Upper lobe of right lung (tissue), 1 donor: ENCODE results near the gene FOXP1. TPM values are rescaled to one million over a fixed set of nuclear protein-coding genes. Genes with fewer than 3 reads are reported as not detected.
"Not testable (repeated sequence)": the region's sequence is repeated elsewhere in the genome, so short reads cannot be mapped to it uniquely, and the experiment has no call there.

Experiments
- ATAC-seq: fragments of 200-7000 bp; cut with Tn5 transposase; one replicate; pipeline ENCODE4 v1.9.1; 2020; ENCODE audit warnings: mild to moderate bottlenecking, moderate library complexity
- DNase-seq: peaks from one replicate; pipeline ENCODE4 v3.0.0-alpha.2; 2020
- H3K27ac ChIP-seq: fragments of 200-600 bp; one replicate; pipeline ENCODE4 v1.8.0; 2022
- H3K27me3 ChIP-seq: fragments of 200-600 bp; one replicate; pipeline ENCODE4 v1.8.0; 2022; ENCODE audit warnings: mild to moderate bottlenecking
- H3K36me3 ChIP-seq: fragments of 200-600 bp; one replicate; pipeline ENCODE4 v1.8.0; 2022
- H3K4me1 ChIP-seq: fragments of 200-600 bp; one replicate; pipeline ENCODE4 v1.8.0; 2022
- H3K4me3 ChIP-seq: fragments of 200-600 bp; one replicate; pipeline ENCODE4 v1.8.0; 2022; ENCODE audit warnings: mild to moderate bottlenecking
- H3K9me3 ChIP-seq: fragments of 200-600 bp; one replicate; pipeline ENCODE4 v1.8.0; 2022
- intact Hi-C: fragments of 100-400 bp; cut with DNase I; formaldehyde crosslinking; loops from one replicate; pipeline ENCODE4 v1.11.0; 2022
- total RNA-seq: library from RNA; stranded (reverse); fragmentation: NEBNext Ultra II Directional; extraction: Animal tissue kit (Norgen Biotek cat#: 25700); gene quantifications from one replicate; pipeline ENCODE4 v1.2.1, GENCODE V29; 2021
- TF ChIP-seq, protein P1 (sequence below): fragments of 200-600 bp; IDR thresholded peaks from one replicate; pipeline ENCODE4 v1.8.0; 2022; ENCODE audit warnings: antibody characterized with exemption
- donor health status: DM: no; HTN: yes; CAD: no; lungs with severe emphysema.

Gene FOXP1
- total RNA-seq, 1 donor from 2014 or later: 140 TPM

DNA sequence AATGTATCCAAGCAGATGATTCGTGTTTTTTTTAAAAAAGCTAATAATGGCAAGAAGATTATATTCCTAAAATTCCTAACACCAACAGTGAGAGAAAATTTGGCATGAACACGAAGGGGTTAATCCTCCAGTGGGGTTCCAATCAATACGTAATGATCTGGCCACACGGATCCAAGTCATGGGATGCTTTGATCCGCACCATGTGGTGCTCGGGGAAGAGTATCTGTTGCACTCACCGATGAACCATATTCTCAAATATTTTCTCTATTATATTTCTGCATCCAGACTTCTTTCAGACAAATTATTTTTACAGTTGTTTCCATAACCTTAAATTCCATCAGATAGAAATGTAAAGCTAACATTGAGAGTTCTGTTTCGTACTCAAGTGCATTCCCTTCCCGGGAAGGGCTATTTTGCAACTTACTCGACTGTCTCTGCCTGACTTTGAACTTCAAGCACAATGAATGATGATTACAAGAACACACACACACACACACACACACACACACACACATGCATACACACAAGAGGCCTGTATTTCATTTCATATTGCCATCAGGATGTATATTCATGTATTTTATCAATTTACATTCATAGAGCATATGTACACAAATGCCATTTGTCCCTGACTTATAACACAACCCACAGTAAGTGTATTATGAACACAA lies 567.2 kb downstream of the FOXP1 start:
- DNase-seq (no peak), ATAC-seq (peak; percentile 52)
- Histone ChIP-seq H3K27me3 (no peaks in the 10 kb centered on the region), H3K36me3 (peaks cover 9% of the 10 kb centered on the region), H3K27ac (peak overlapping the region; percentile 28), H3K4me3 (no peak overlapping the region), H3K9me3 (no peaks in the 10 kb centered on the region), H3K4me1 (peaks cover 9% of the 10 kb centered on the region)
- intact Hi-C loops: no loop called here
- TF ChIP-seq, protein P1, sequence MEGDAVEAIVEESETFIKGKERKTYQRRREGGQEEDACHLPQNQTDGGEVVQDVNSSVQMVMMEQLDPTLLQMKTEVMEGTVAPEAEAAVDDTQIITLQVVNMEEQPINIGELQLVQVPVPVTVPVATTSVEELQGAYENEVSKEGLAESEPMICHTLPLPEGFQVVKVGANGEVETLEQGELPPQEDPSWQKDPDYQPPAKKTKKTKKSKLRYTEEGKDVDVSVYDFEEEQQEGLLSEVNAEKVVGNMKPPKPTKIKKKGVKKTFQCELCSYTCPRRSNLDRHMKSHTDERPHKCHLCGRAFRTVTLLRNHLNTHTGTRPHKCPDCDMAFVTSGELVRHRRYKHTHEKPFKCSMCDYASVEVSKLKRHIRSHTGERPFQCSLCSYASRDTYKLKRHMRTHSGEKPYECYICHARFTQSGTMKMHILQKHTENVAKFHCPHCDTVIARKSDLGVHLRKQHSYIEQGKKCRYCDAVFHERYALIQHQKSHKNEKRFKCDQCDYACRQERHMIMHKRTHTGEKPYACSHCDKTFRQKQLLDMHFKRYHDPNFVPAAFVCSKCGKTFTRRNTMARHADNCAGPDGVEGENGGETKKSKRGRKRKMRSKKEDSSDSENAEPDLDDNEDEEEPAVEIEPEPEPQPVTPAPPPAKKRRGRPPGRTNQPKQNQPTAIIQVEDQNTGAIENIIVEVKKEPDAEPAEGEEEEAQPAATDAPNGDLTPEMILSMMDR: no peak

DNA sequence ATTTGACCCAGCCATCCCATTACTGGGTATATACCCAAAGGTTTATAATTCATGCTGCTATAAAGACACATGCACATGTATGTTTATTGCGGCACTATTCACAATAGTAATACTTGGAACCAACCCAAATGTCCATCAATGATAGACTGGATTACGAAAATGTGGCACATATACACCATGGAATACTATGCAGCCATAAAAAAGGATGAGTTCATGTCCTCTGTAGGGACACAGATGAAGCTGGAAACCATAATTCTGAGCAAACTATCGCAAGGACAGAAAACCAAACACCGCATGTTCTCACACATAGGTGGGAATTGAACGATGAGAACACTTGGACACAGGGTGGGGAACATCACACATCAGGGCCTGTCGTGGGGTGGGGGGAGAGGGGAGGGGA lies 568.9 kb downstream of the FOXP1 start:
- H3K36me3 ChIP-seq, H3K9me3 ChIP-seq, DNase-seq, H3K27me3 ChIP-seq, H3K27ac ChIP-seq, ATAC-seq, H3K4me1 ChIP-seq, H3K4me3 ChIP-seq, intact Hi-C loops: not testable (repeated sequence)

DNA sequence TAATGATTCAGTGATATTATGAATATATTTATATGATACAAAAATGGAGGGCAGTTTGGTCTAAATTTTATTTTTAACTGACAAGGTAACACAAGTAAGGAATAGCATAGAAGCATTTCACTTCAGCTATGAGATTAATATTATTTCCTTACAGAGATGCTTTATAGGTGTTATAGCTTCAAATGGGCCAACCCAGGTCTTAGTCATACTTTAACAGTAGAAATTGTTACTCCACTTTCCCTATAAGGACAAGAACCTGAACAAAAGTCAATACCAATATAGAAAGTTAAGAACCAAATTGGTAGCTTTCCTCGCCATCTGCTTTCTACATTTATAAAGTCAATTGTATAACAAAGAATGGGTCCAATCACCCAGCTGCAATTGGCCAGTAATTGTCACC lies 570.6 kb downstream of the FOXP1 start:
- intact Hi-C loops: no loop called here

DNA sequence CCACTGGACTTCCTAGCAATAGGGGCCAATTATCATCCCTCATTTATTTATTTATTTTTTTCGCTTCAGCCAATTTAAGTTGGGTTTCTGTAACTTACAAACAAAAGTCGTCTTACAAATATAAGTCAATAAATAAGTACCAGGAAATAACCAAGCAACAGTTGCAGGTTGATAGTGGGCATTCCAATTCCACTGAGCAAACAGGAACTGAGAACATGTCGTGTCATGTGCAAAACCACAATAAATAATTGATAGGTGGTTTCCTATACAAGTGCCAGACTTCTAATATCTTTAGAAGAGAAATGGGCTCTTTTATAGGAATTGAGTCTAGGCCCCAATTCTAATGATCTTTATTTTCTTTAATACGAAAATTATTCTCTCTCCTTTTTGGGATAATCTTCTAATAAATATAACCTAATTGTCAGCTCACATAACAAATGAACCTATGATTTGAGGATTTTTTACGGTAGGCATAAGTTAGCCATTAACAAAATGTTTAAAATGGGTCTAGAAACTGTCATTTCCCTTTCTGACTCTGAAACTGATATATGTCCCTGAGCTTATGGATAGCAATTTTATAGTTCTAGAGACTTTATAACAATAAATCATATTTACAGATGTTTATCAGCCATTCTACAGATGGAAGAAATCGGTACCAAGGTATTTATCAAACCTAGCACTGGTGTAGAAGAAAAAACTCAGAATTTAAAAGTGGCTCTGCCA lies 571.8 kb downstream of the FOXP1 start:
- H3K27ac ChIP-seq: no peak overlapping the region
- H3K4me3 ChIP-seq: no peak overlapping the region
- ATAC-seq: no peak
- no peaks in the 10 kb centered on the region for H3K9me3 ChIP-seq
- H3K27me3 ChIP-seq: no peaks in the 10 kb centered on the region
- DNase-seq: no peak
- TF ChIP-seq, protein P1: no peak
- H3K4me1 ChIP-seq: peaks cover 21% of the 10 kb centered on the region
- H3K36me3 ChIP-seq: peaks cover 9% of the 10 kb centered on the region
- intact Hi-C loops: no loop called here

More for the DNA sequence above, 570.6 kb downstream of the FOXP1 start:
- DNase-seq (no peak), ATAC-seq (no peak)
- peaks cover 9% of the 10 kb centered on the region for H3K36me3 ChIP-seq
- TF ChIP-seq, protein P1: no peak
- no peak overlapping the region for H3K4me3 ChIP-seq
- no peaks in the 10 kb centered on the region for H3K9me3 ChIP-seq
- no peak overlapping the region for H3K27ac ChIP-seq
- H3K4me1 ChIP-seq: peaks cover 16% of the 10 kb centered on the region
- no peaks in the 10 kb centered on the region for H3K27me3 ChIP-seq

DNA sequence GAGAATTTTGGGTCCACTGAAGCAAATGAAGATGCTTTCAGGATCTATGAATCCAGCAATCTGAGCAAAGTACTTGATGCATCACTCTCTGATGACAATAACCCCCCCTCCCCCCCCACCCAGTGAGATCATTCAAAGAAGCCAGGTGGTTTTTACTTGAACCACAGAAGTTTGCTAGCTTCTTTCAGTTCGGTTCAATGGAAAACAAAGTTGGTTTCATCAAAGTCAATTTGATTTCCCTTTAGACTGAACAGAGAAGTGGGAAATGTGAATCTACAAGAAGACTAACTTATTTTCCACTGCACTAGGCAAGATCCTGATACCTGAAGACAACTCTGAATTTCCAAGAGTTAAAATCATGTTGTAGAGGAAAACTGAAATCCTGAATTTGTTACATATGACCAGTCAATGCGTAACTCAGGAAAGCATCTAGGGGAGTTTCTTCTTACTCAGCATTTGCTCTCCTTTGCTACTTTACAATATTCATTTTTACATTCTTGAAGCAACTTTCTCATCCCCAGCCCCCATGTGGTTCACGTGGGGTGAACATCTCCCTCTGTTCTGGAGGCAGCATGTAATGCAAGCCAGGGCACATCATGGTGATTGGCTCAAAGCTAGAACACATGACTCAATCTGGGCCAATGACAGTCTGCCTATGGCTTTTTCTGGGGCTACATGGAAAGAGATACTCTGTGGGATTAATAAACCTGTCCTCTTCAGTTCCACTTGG lies 572.6 kb downstream of the FOXP1 start:
- no peak for DNase-seq
- Histone ChIP-seq H3K27me3 (no peaks in the 10 kb centered on the region), H3K9me3 (no peaks in the 10 kb centered on the region), H3K4me3 (no peak overlapping the region), H3K4me1 (peaks cover 28% of the 10 kb centered on the region), H3K27ac (no peak overlapping the region), H3K36me3 (peaks cover 9% of the 10 kb centered on the region)
- TF ChIP-seq, protein P1: no peak
- no peak for ATAC-seq
- intact Hi-C loops: no loop called here

DNA sequence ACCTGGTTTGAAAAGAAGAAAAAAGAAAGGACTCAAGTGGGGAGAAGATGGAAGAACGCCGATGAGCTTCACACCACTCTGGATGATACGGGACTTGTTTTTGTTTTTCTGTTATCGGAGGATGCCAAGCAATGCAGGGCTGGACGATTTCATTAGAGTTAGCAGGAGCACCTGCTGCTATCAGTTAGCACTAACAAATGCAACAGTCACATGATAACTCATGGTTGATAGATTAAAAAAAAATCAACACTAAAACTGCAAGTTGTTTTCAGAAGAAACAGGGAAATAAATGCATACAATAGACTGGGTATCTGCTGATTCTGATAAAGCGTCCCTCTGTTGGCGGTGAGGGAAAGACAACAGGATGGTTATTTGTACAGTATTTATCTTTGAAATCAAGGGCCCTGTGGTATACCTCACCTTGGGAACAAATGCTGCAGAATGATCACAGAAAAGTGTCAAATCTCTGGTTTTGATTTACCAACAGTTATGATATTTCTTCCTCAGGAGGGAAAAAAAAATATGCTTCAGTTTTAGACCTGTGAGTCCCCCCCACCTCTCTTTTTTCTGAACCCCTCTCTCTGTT lies 575.1 kb downstream of the FOXP1 start:
- H3K9me3 ChIP-seq: no peaks in the 10 kb centered on the region
- H3K4me3 ChIP-seq: no peak overlapping the region
- intact Hi-C loops: no loop called here
- no peak overlapping the region for H3K27ac ChIP-seq
- ATAC-seq (no peak), DNase-seq (no peak)
- H3K4me1 ChIP-seq: peaks cover 28% of the 10 kb centered on the region
- H3K27me3 ChIP-seq: no peaks in the 10 kb centered on the region
- H3K36me3 ChIP-seq: no peaks in the 10 kb centered on the region
- TF ChIP-seq, protein P1: no peak
